Measurements from ENCODE around the gene KIFC3.
"Not testable (repeated sequence)": the region's sequence is repeated elsewhere in the genome, so short reads cannot be mapped to it uniquely, and the experiment has no call there.

KIFC3 gene

GRCh38 chr16:57734308-57734924 is 67.9 kb downstream of the KIFC3 start:
- H3K4me3 ChIP-seq (ENCODE audit: low read depth in 1 of 5, low read length in 5 of 5): peak overlapping the region; percentile 77 to 92 (median 85)
- peaks cover 6 to 27% (median 23%) of the 10 kb centered on the region in 5 donors for H3K4me1 ChIP-seq (ENCODE audit: control insufficient read depth in 5 of 5, insufficient read depth in 5 of 5, low read length in 5 of 5)
- peaks cover 0 to 2% (median 0%) of the 10 kb centered on the region in 5 donors for H3K36me3 ChIP-seq (ENCODE audit: control insufficient read depth in 5 of 5, insufficient read depth in 5 of 5, low read length in 5 of 5)
- peak overlapping the region; percentile 51 for H3K27ac ChIP-seq (ENCODE audit: low read depth, low read length)
- no peaks in the 10 kb centered on the region for H3K27me3 ChIP-seq (ENCODE audit: control insufficient read depth in 5 of 5, insufficient read depth in 4 of 5, low read length in 5 of 5)
- H3K9ac ChIP-seq (ENCODE audit: low read length in 5 of 5): peak overlapping the region in 4 of 5 donors; percentile 84 to 96 (median 90)
- no peaks in the 10 kb centered on the region for H3K9me3 ChIP-seq (ENCODE audit: control insufficient read depth in 5 of 5, low read length in 5 of 5)

DNA sequence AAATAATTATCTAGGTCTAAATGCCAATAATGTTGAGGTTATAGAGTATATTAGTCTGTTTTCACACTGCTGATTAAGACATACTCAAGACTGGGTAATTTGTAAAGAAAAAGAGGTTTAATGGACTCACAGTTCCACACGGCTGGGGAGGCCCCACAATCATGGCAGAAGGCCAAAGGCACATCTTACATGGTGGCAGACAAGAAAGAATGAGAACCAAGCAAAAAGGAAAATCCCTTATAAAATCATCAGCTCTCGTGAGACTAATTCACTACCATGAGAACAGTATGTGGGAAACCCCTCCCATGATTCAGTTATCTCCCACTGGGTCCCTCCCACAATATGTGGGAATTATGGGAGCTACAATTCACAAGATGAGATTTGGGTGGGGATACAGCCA is 69.6 kb downstream of the KIFC3 start:
- no peak overlapping the region for H3K27ac ChIP-seq (ENCODE audit: low read depth, low read length)
- no peak overlapping the region for H3K9ac ChIP-seq (ENCODE audit: low read length in 5 of 5)
- no peak overlapping the region for H3K4me3 ChIP-seq (ENCODE audit: low read depth in 1 of 5, low read length in 5 of 5)
- H3K4me1 ChIP-seq (ENCODE audit: control insufficient read depth in 5 of 5, insufficient read depth in 5 of 5, low read length in 5 of 5): peaks cover 6 to 27% (median 23%) of the 10 kb centered on the region in 5 donors
- H3K9me3 ChIP-seq (ENCODE audit: control insufficient read depth in 5 of 5, low read length in 5 of 5): no peaks in the 10 kb centered on the region
- no peaks in the 10 kb centered on the region for H3K27me3 ChIP-seq (ENCODE audit: control insufficient read depth in 5 of 5, insufficient read depth in 4 of 5, low read length in 5 of 5)
- no peaks in the 10 kb centered on the region for H3K36me3 ChIP-seq (ENCODE audit: control insufficient read depth in 5 of 5, insufficient read depth in 5 of 5, low read length in 5 of 5)

DNA sequence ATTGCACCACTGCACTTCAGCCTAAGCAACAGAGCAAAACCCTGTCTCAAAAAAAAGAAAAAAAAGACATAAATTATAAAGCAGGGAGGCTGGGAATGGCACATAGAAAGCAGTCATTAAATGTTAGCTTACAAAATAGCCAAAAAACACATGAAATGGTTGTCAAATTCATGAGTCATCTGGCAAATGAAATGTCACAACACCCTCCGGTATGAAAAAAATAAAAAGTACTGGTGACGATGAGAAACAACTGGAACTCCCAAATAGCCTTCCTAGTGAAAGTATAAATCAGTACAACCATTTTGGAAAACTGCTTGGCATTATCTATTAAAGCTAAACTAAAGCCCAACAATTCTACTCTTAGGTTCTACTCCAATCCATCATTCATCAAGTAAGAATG is 70.3 kb downstream of the KIFC3 start:
- Histone ChIP-seq H3K4me1 (ENCODE audit: control insufficient read depth in 5 of 5, insufficient read depth in 5 of 5, low read length in 5 of 5) (peaks cover 6 to 25% (median 21%) of the 10 kb centered on the region in 5 donors), H3K9ac (ENCODE audit: low read length in 5 of 5) (no peak overlapping the region), H3K27me3 (ENCODE audit: control insufficient read depth in 5 of 5, insufficient read depth in 4 of 5, low read length in 5 of 5) (no peaks in the 10 kb centered on the region), H3K36me3 (ENCODE audit: control insufficient read depth in 5 of 5, insufficient read depth in 5 of 5, low read length in 5 of 5) (no peaks in the 10 kb centered on the region), H3K4me3 (ENCODE audit: low read depth in 1 of 5, low read length in 5 of 5) (no peak overlapping the region), H3K9me3 (ENCODE audit: control insufficient read depth in 5 of 5, low read length in 5 of 5) (no peaks in the 10 kb centered on the region), H3K27ac (ENCODE audit: low read depth, low read length) (no peak overlapping the region)

- H3K4me1 ChIP-seq (ENCODE audit: control insufficient read depth in 5 of 5, insufficient read depth in 5 of 5, low read length in 5 of 5): peaks cover under 1 to 15% (median 11%) of the 10 kb centered on the region in 5 donors
- H3K9me3 ChIP-seq (ENCODE audit: control insufficient read depth in 5 of 5, low read length in 5 of 5): no peaks in the 10 kb centered on the region
- no peak overlapping the region for H3K9ac ChIP-seq (ENCODE audit: low read length in 5 of 5)
- H3K36me3 ChIP-seq (ENCODE audit: control insufficient read depth in 5 of 5, insufficient read depth in 5 of 5, low read length in 5 of 5): no peaks in the 10 kb centered on the region
- H3K27me3 ChIP-seq (ENCODE audit: control insufficient read depth in 5 of 5, insufficient read depth in 4 of 5, low read length in 5 of 5): no peaks in the 10 kb centered on the region
- H3K4me3 ChIP-seq (ENCODE audit: low read depth in 1 of 5, low read length in 5 of 5): no peak overlapping the region
- no peak overlapping the region for H3K27ac ChIP-seq (ENCODE audit: low read depth, low read length)
Measured at GRCh38 chr16:57730771-57731730, 71.2 kb downstream of the KIFC3 start.

- not testable (repeated sequence) for H3K27me3 ChIP-seq (ENCODE audit: control insufficient read depth in 5 of 5, insufficient read depth in 4 of 5, low read length in 5 of 5); H3K4me3 ChIP-seq (ENCODE audit: low read depth in 1 of 5, low read length in 5 of 5); H3K9me3 ChIP-seq (ENCODE audit: control insufficient read depth in 5 of 5, low read length in 5 of 5); H3K27ac ChIP-seq (ENCODE audit: low read depth, low read length); H3K36me3 ChIP-seq (ENCODE audit: control insufficient read depth in 5 of 5, insufficient read depth in 5 of 5, low read length in 5 of 5); H3K4me1 ChIP-seq (ENCODE audit: control insufficient read depth in 5 of 5, insufficient read depth in 5 of 5, low read length in 5 of 5); H3K9ac ChIP-seq (ENCODE audit: low read length in 5 of 5)
Measured at GRCh38 chr16:57729852-57730251, 72.4 kb downstream of the KIFC3 start.

DNA sequence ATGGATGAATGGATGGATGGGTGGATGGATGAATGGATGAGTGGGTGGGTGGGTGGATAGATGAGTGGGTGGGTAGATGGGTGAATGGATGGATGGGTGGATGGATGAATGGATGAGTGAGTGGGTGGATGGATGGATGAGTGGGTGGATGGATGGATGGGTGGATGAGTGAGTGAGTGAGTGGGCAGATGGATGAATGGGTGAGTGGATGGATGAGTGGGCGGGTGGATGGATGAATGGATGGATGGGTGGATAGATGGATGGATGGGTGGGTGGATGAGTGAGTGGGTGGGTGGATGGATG is 73.2 kb downstream of the KIFC3 start:
- Histone ChIP-seq H3K27ac (ENCODE audit: low read depth, low read length) (no peak overlapping the region), H3K9me3 (ENCODE audit: control insufficient read depth in 5 of 5, low read length in 5 of 5) (no peaks in the 10 kb centered on the region), H3K4me3 (ENCODE audit: low read depth in 1 of 5, low read length in 5 of 5) (no peak overlapping the region), H3K4me1 (ENCODE audit: control insufficient read depth in 5 of 5, insufficient read depth in 5 of 5, low read length in 5 of 5) (peaks cover 0 to under 1% (median 0%) of the 10 kb centered on the region in 5 donors), H3K9ac (ENCODE audit: low read length in 5 of 5) (no peak overlapping the region), H3K27me3 (ENCODE audit: control insufficient read depth in 5 of 5, insufficient read depth in 4 of 5, low read length in 5 of 5) (peaks cover 0 to 5% (median 0%) of the 10 kb centered on the region in 5 donors), H3K36me3 (ENCODE audit: control insufficient read depth in 5 of 5, insufficient read depth in 5 of 5, low read length in 5 of 5) (no peaks in the 10 kb centered on the region)

GRCh38 chr16:57728336-57729181 is 73.7 kb downstream of the KIFC3 start:
- Histone ChIP-seq H3K9me3 (ENCODE audit: control insufficient read depth in 5 of 5, low read length in 5 of 5) (no peaks in the 10 kb centered on the region), H3K27me3 (ENCODE audit: control insufficient read depth in 5 of 5, insufficient read depth in 4 of 5, low read length in 5 of 5) (peaks cover 0 to 5% (median 0%) of the 10 kb centered on the region in 5 donors), H3K4me1 (ENCODE audit: control insufficient read depth in 5 of 5, insufficient read depth in 5 of 5, low read length in 5 of 5) (no peaks in the 10 kb centered on the region), H3K36me3 (ENCODE audit: control insufficient read depth in 5 of 5, insufficient read depth in 5 of 5, low read length in 5 of 5) (no peaks in the 10 kb centered on the region), H3K27ac (ENCODE audit: low read depth, low read length) (no peak overlapping the region), H3K4me3 (ENCODE audit: low read depth in 1 of 5, low read length in 5 of 5) (no peak overlapping the region), H3K9ac (ENCODE audit: low read length in 5 of 5) (no peak overlapping the region)

- no peaks in the 10 kb centered on the region for H3K36me3 ChIP-seq (ENCODE audit: control insufficient read depth in 5 of 5, insufficient read depth in 5 of 5, low read length in 5 of 5)
Measured at GRCh38 chr16:57727610-57728009, 74.7 kb downstream of the KIFC3 start.

GRCh38 chr16:57726433-57726947 is 75.8 kb downstream of the KIFC3 start:
- Histone ChIP-seq H3K9ac (ENCODE audit: low read length in 5 of 5) (no peak overlapping the region), H3K9me3 (ENCODE audit: control insufficient read depth in 5 of 5, low read length in 5 of 5) (no peaks in the 10 kb centered on the region)

More at GRCh38 chr16:57727610-57728009, 74.7 kb downstream of the KIFC3 start:
- Histone ChIP-seq H3K9me3 (ENCODE audit: control insufficient read depth in 5 of 5, low read length in 5 of 5) (no peaks in the 10 kb centered on the region), H3K27ac (ENCODE audit: low read depth, low read length) (no peak overlapping the region), H3K9ac (ENCODE audit: low read length in 5 of 5) (no peak overlapping the region), H3K27me3 (ENCODE audit: control insufficient read depth in 5 of 5, insufficient read depth in 4 of 5, low read length in 5 of 5) (peaks cover 0 to 5% (median 3%) of the 10 kb centered on the region in 5 donors), H3K4me3 (ENCODE audit: low read depth in 1 of 5, low read length in 5 of 5) (no peak overlapping the region), H3K4me1 (ENCODE audit: control insufficient read depth in 5 of 5, insufficient read depth in 5 of 5, low read length in 5 of 5) (no peaks in the 10 kb centered on the region)

More at GRCh38 chr16:57726433-57726947, 75.8 kb downstream of the KIFC3 start:
- no peaks in the 10 kb centered on the region for H3K4me1 ChIP-seq (ENCODE audit: control insufficient read depth in 5 of 5, insufficient read depth in 5 of 5, low read length in 5 of 5)
- H3K36me3 ChIP-seq (ENCODE audit: control insufficient read depth in 5 of 5, insufficient read depth in 5 of 5, low read length in 5 of 5): no peaks in the 10 kb centered on the region
- no peak overlapping the region for H3K4me3 ChIP-seq (ENCODE audit: low read depth in 1 of 5, low read length in 5 of 5)
- H3K27ac ChIP-seq (ENCODE audit: low read depth, low read length): no peak overlapping the region
- peaks cover 0 to 5% (median 3%) of the 10 kb centered on the region in 5 donors for H3K27me3 ChIP-seq (ENCODE audit: control insufficient read depth in 5 of 5, insufficient read depth in 4 of 5, low read length in 5 of 5)

Data from subcutaneous abdominal adipose tissue (tissue), 5 donors.